NB4 (cell line): Measurements from ENCODE around the gene PRR4.

Source experiments
- DNase-seq: peaks from one replicate; pipeline ENCODE4 v3.0.0; 2010; ENCODE audit warnings: low read depth
- H3K4me3 ChIP-seq: one replicate; pipeline ENCODE4 v1.5.1; 2011; ENCODE audit warnings: mild to moderate bottlenecking, low read depth, low read length, moderate library complexity
- CTCF ChIP-seq: IDR thresholded peaks from one replicate; pipeline ENCODE4 v1.5.1; 2012; ENCODE audit warnings: low read depth, low read length
- MAX ChIP-seq: IDR thresholded peaks from 2 replicates; pipeline ENCODE4 v1.6.1; 2011; ENCODE audit warnings: low read depth, low read length
- MYC ChIP-seq: IDR thresholded peaks from 2 replicates; pipeline ENCODE4 v1.6.1; 2011; ENCODE audit warnings: low read depth, low read length
- POLR2A ChIP-seq: IDR thresholded peaks from 2 replicates; pipeline ENCODE4 v1.6.1; 2011; ENCODE audit warnings: mild to moderate bottlenecking; ENCODE audit not compliant: insufficient read length; ENCODE audit errors: extremely low read depth

PRR4 gene

GRCh38 chr12:10873378-10873777, 24.1 kb upstream of the PRR4 start:
- no peak for DNase-seq
- no peak for TF ChIP-seq MYC
- no peak for TF ChIP-seq MAX
- TF ChIP-seq POLR2A: no peak
- TF ChIP-seq CTCF: no peak
- no peak overlapping the region for H3K4me3 ChIP-seq

- no peak for DNase-seq
- H3K4me3 ChIP-seq: no peak overlapping the region
- TF ChIP-seq MYC (no peak), CTCF (no peak), POLR2A (no peak), MAX (no peak)
Observed at GRCh38 chr12:10867381-10867780, 18.1 kb upstream of the PRR4 start.

GRCh38 chr12:10863512-10864218, 14.4 kb upstream of the PRR4 start:
- no peak for DNase-seq
- TF ChIP-seq MYC (no peak), CTCF (no peak), POLR2A (no peak), MAX (no peak)
- no peak overlapping the region for H3K4me3 ChIP-seq

GRCh38 chr12:10861366-10861765, 12.1 kb upstream of the PRR4 start:
- DNase-seq: no peak
- TF ChIP-seq MYC: no peak
- no peak for TF ChIP-seq CTCF
- no peak for TF ChIP-seq POLR2A
- no peak overlapping the region for H3K4me3 ChIP-seq

- DNase-seq: no peak
- H3K4me3 ChIP-seq: no peak overlapping the region
- TF ChIP-seq CTCF (no peak), POLR2A (no peak), MAX (no peak), MYC (no peak)
Observed at GRCh38 chr12:10855807-10856206, 6.5 kb upstream of the PRR4 start.

- no peak overlapping the region for H3K4me3 ChIP-seq
- no peak for TF ChIP-seq POLR2A
- TF ChIP-seq MAX: no peak
- TF ChIP-seq MYC: no peak
- TF ChIP-seq CTCF: no peak
- no peak for DNase-seq
Observed at GRCh38 chr12:10853776-10854175, 4.5 kb upstream of the PRR4 start.
